Measurements from ENCODE around the gene CDO1.

DNA sequence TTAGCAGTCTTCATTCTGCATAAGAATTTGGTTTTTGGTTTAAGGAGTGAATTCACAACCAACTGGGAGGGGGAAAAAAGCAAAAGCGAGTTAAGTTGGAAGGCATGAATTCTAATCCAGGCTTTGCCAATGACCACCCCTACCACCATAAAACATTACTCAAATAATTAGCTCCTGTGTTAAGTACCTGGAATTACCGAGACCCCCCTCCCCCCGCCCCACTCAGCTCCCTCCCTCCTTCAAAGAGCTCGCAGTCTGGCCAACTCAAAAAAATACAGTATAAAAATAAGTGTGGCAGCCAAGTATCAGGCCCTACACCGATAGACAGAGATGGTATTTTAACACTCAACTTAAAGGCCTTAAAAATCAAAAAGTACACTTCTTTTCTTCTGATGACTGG lies 24.4 kb upstream of the CDO1 start:
- no peak for TF ChIP-seq POU2F2 (IDR thresholded peaks at IDR 0.05; ENCODE audit: low read depth, low read length)
- TF ChIP-seq TAF1 (IDR thresholded peaks at IDR 0.05; ENCODE audit: low read depth, low read length) = no peak
- TF ChIP-seq POLR2A (IDR thresholded peaks at IDR 0.05; ENCODE audit: low read depth, low read length) = no peak

Data from GM12891 (cell line).